ENCODE data around the gene MKLN1.
A peak's percentile ranks its signal among the peaks of the same experiment; 100 is the strongest.

MKLN1 gene

GRCh38 chr7:131498237-131498885 is 170.7 kb downstream of the MKLN1 start:
- DNase-seq (ENCODE audit: insufficient read length, low spot score) (no peak), FAIRE-seq (no peak)
- TF ChIP-seq CTCF (IDR thresholded peaks at IDR 0.05; ENCODE audit: insufficient read depth, missing control alignments) = no peak

- no peak for TF ChIP-seq CTCF (IDR thresholded peaks at IDR 0.05; ENCODE audit: insufficient read depth, missing control alignments)
- FAIRE-seq = no peak
- no peak for DNase-seq (ENCODE audit: insufficient read length, low spot score)
These were observed 172.1 kb downstream of the MKLN1 start for GRCh38 chr7:131499801-131500200.

GRCh38 chr7:131500357-131500756 is 172.7 kb downstream of the MKLN1 start:
- no peak for TF ChIP-seq CTCF (IDR thresholded peaks at IDR 0.05; ENCODE audit: insufficient read depth, missing control alignments)
- DNase-seq (ENCODE audit: insufficient read length, low spot score) (no peak), FAIRE-seq (no peak)

- DNase-seq (ENCODE audit: insufficient read length, low spot score) (no peak), FAIRE-seq (peak; percentile 55)
- TF ChIP-seq CTCF (IDR thresholded peaks at IDR 0.05; ENCODE audit: insufficient read depth, missing control alignments) = no peak
These were observed 173.7 kb downstream of the MKLN1 start for GRCh38 chr7:131501422-131501821.

- DNase-seq (ENCODE audit: insufficient read length, low spot score) (no peak), FAIRE-seq (no peak)
- no peak for TF ChIP-seq CTCF (IDR thresholded peaks at IDR 0.05; ENCODE audit: insufficient read depth, missing control alignments)
These were observed 174.4 kb downstream of the MKLN1 start for GRCh38 chr7:131501930-131502685.

GRCh38 chr7:131502810-131503508 is 175.3 kb downstream of the MKLN1 start:
- DNase-seq (ENCODE audit: insufficient read length, low spot score) (no peak), FAIRE-seq (no peak)
- no peak for TF ChIP-seq CTCF (IDR thresholded peaks at IDR 0.05; ENCODE audit: insufficient read depth, missing control alignments)

All from D721Med (cell line).